ENCODE data around the gene ALDH1A1. TPM values are rescaled to one million over a fixed set of nuclear protein-coding genes. Genes with fewer than 3 reads are reported as not detected.

The ALDH1A1 gene
- polyA plus RNA-seq, 1 of the 3 experiments (the other 2 are of a cell fraction): 0.03 TPM

- Histone ChIP-seq H3K9ac (no peak overlapping the region), H2AFZ (ENCODE audit: low read depth) (no peak overlapping the region), H3K9me2 (no peaks in the 10 kb centered on the region), H3K4me2 (no peak overlapping the region), H3K4me3 (ENCODE audit: low read depth in 2 of 2, low read length in 1 of 2) (no peak overlapping the region), H3K36me3 (replicated peaks in 1 of 2; ENCODE audit: control insufficient read depth in 1 of 2, insufficient read depth in 2 of 2, low read length in 1 of 2) (no peaks in the 10 kb centered on the region), H4K20me1 (ENCODE audit: insufficient read depth) (no peaks in the 10 kb centered on the region), H3K9me3 (no peaks in the 10 kb centered on the region), H3K79me2 (ENCODE audit: insufficient read depth) (no peaks in the 10 kb centered on the region), H3K27ac (ENCODE audit: low read depth in 2 of 2, low read length in 1 of 2) (no peak overlapping the region), H3K27me3 (ENCODE audit: insufficient read depth) (peaks cover 6% of the 10 kb centered on the region; the same call in 1 of the 2 replicates), H3F3A (replicated peaks; ENCODE audit: insufficient read depth) (no peaks in the 10 kb centered on the region), H3K4me1 (ENCODE audit: control insufficient read depth in 1 of 2, insufficient read depth in 2 of 2, low read depth in 1 of 2, low read length in 1 of 2) (no peaks in the 10 kb centered on the region)
- no peak for TF ChIP-seq YY1 (IDR thresholded peaks at IDR 0.05; ENCODE audit: low read depth)
- no peak for TF ChIP-seq GATA2 (CRISPR knock-in tag; IDR thresholded peaks at IDR 0.05)
- no peak for TF ChIP-seq JUND (IDR thresholded peaks at IDR 0.05)
- no peak for TF ChIP-seq GABPA (IDR thresholded peaks at IDR 0.05; ENCODE audit: low read depth)
- POLR2A ChIA-PET: no interaction called here
- CTCF ChIA-PET: no interaction called here
- 7% methylated on average over 3 of the region's 3 CpGs for WGBS (ENCODE audit: low lambda C conversion rate)
- DNase-seq: no peak
Observed at GRCh38 chr9:72905514-72906480, 47.1 kb downstream of the ALDH1A1 start.

- ChIA-PET CTCF (no interaction called here), POLR2A (no interaction called here)
- Histone ChIP-seq H3K4me2 (no peak overlapping the region), H3K36me3 (replicated peaks in 1 of 2; ENCODE audit: control insufficient read depth in 1 of 2, insufficient read depth in 2 of 2, low read length in 1 of 2) (no peaks in the 10 kb centered on the region), H3K9me2 (no peaks in the 10 kb centered on the region), H3K9ac (no peak overlapping the region), H3K27me3 (ENCODE audit: insufficient read depth) (no peaks in the 10 kb centered on the region; the same call in 1 of the 2 replicates), H3K27ac (ENCODE audit: low read depth in 2 of 2, low read length in 1 of 2) (no peak overlapping the region), H3F3A (replicated peaks; ENCODE audit: insufficient read depth) (no peaks in the 10 kb centered on the region), H3K79me2 (ENCODE audit: insufficient read depth) (no peaks in the 10 kb centered on the region), H3K4me1 (ENCODE audit: control insufficient read depth in 1 of 2, insufficient read depth in 2 of 2, low read depth in 1 of 2, low read length in 1 of 2) (no peaks in the 10 kb centered on the region), H4K20me1 (ENCODE audit: insufficient read depth) (no peaks in the 10 kb centered on the region), H3K4me3 (ENCODE audit: low read depth in 2 of 2, low read length in 1 of 2) (no peak overlapping the region), H3K9me3 (no peaks in the 10 kb centered on the region), H2AFZ (ENCODE audit: low read depth) (no peak overlapping the region)
- 6% methylated on average over 2 of the region's 2 CpGs for WGBS (ENCODE audit: low lambda C conversion rate)
- no peak for DNase-seq
- TF ChIP-seq TCF12 (IDR thresholded peaks at IDR 0.05): no peak
- no peak for TF ChIP-seq MXI1 (IDR thresholded peaks at IDR 0.05; ENCODE audit: low read depth, low read length)
- TF ChIP-seq REST (IDR thresholded peaks at IDR 0.05; ENCODE audit: low read depth, low read length): no peak
- no peak for TF ChIP-seq CTCF (IDR thresholded peaks at IDR 0.05)
- no peak for TF ChIP-seq EZH2phosphoT487 (IDR thresholded peaks at IDR 0.05; ENCODE audit: borderline replicate concordance, low read depth)
- TF ChIP-seq ELF1 (IDR thresholded peaks at IDR 0.05): no peak
Observed at GRCh38 chr9:72904267-72905093, 48.4 kb downstream of the ALDH1A1 start.
